HG03159 (cell line): Measurements from ENCODE around the gene PSORS1C1.

Source experiments
- ATAC-seq: cut with Tn5 transposase; IDR thresholded peaks from one replicate; pipeline ENCODE4 v1.9.1; 2021; ENCODE audit warnings: mild to moderate bottlenecking, moderate library complexity; ENCODE audit not compliant: unreplicated experiment

The PSORS1C1 gene

GRCh38 chr6:31125162-31125561, 10.6 kb downstream of the PSORS1C1 start:
- ATAC-seq = no peak

GRCh38 chr6:31125586-31126363, 11.2 kb downstream of the PSORS1C1 start:
- ATAC-seq = no peak

DNA sequence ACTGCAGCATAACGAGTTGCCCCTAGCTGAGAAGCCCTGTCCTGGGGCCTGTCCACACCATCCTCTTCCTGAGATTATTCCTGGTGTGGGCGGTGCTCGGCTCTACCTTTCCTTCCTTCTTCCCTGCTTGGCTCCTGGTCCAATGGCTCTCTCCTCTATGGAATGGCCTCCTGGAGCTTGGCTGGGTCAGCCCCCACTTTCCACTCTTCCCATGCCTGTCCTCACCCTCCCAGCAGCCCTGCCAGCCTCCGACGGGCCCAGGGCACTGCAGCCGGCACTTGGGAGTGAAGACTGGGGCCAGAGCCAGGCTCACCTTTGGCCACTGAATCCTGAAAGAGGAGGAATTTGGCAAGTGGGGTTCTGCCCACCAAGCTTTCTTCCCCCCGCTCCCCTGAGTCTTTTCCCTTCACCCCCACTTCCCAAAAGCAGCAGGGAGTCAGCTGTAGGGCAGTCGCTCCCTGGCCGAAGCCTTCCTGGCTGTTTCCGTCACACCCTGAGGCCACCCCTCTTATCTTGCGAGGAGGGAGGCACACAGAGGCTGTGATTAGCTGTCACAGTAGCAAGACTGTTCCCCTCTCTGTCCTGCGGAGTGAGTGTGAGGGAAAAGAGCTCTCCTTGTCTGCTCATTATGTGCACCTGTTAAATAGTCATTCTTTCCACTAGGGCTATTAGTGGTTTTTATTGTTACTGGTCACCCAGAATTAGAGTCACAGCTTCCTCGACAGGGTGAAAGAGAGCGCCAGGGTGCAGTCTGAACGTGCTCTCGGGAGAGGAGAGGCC, 12.0 kb downstream of the PSORS1C1 start:
- ATAC-seq = no peak

DNA sequence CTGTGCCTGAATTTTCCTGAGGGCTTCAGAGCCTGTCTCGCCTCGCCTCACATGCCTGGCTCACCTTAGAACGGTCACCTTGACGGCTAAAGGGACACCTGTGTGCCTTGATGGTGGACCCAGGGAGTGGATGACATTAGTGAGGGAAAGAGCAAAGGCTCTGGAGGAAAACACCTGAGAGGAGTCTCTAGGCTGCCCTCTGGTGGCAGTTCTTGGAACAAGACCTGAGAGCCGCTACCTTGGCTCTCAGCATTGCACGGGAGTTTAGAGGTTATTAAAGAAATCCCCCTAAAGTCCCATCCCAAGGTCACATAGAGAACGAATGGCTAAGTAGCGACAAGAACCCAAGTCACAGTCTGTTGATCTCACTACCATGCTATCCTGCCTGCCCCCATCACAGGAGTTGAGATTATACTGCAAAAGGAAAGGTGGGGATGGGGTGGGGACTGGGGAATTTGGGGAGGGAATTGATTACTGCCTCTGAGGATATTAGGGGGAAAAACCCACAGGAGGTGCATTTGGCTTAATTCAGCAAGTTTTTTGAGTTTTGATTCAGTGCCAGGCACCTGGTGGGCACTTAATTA, 13.6 kb downstream of the PSORS1C1 start:
- ATAC-seq = no peak

- no peak for ATAC-seq
These were observed 14.5 kb downstream of the PSORS1C1 start for GRCh38 chr6:31129130-31129529.

- ATAC-seq = no peak
These were observed 16.2 kb downstream of the PSORS1C1 start for GRCh38 chr6:31130751-31131150.

DNA sequence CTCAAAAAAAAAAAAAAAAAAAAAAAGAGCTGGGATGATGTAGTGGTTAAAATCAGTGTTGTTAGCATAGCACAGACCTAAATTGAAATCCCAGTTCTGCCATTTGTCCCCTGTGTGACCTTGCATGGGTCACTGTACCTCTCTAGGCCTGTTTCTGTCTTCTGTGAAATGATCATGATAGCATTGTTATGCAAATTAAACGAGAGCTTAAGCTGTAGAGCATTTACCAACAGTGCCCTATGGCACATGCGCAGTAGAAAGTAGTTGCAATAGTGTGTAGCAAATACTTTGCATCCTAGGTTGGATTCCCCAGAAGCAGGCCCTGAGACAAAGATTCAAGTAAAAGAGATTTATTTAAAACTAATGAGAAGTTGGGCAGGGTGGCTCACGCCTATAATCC, 17.0 kb downstream of the PSORS1C1 start:
- no peak for ATAC-seq

- no peak for ATAC-seq
These were observed 18.2 kb downstream of the PSORS1C1 start for GRCh38 chr6:31132806-31133205.

DNA sequence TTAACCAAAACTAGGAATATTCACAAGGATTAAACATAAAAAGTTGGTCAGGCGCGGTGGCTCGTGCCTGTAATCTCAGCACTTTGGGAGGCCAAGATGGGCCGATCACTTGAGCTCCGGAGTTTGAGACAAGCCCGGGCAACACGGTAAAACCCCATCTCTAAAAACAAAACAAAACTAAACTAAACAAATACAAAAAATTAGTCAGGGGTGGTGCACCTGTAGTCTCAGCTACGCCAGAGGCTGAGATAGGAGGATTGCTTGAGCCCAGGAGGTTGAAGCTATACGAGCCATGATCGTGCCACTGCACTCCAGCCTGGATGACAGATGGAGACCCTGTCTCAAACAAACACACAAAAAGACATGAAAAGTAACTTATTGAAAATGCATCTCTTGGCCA, 21.1 kb downstream of the PSORS1C1 start:
- ATAC-seq = no peak

DNA sequence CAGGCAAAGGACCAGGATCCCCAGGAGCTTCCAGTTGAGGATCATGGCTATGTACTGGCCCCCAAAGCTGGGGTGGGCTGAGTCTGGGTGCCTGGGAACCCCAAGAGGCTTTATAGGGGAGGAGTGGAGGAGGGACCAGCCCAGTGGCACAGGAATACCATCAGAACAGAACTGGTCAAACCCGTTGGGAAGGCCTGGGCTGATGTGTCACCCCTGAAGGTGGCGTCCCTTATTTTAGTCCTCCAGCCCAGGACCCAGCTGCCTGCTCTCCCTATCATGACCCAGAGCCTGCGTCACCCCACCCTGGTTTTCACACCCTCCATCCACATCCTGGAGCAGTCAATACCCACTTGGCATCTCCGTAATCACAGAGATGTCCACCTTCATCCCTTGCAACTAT, 24.4 kb downstream of the PSORS1C1 start, which contains the start of gene PSORS1C2:
PSORS1C2 (minus strand) TSS at position 85 of the 400 bp plus-strand sequence; CDS start at position 45, 40 bp downstream.
- ATAC-seq = no peak

DNA sequence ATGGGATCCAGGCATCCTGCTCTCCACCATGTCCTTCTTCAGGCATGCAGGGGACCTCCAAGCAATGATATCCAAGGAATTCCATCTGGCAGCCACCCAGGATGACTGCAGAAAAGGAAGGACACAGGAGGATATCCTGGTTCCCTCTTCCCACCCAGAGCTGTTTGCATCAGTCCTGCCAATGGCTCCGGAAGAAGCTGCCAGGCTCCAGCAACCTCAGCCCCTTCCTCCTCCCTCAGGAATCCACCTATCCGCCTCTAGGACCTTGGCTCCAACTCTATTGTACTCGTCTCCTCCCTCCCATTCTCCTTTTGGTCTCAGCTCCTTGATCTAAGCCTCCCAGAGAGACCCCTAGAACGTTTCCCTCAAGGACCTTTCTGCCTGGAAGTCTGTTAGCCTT, 25.0 kb downstream of the PSORS1C1 start:
- ATAC-seq = no peak

GRCh38 chr6:31140643-31141042, 26.0 kb downstream of the PSORS1C1 start:
- ATAC-seq = no peak

DNA sequence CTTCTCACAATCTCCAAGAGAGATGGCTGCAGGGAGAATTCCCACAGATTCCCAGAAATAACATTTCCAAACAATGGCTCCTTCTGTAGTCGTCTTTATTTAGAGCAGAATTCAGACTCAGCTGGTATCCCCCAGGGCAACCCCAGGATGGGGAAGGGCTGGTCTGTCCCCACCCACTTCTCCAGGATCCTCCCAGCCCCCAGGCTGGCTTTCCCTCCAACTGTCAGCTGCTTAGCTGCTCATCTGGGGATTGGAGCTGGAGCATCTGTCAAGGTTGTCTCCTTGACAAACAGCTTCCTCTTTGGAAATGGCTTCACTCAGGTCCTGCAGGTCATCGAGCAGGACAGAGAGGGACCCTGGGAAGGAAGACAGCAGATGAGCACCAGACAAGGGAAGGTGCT, 27.8 kb downstream of the PSORS1C1 start:
- ATAC-seq = no peak

DNA sequence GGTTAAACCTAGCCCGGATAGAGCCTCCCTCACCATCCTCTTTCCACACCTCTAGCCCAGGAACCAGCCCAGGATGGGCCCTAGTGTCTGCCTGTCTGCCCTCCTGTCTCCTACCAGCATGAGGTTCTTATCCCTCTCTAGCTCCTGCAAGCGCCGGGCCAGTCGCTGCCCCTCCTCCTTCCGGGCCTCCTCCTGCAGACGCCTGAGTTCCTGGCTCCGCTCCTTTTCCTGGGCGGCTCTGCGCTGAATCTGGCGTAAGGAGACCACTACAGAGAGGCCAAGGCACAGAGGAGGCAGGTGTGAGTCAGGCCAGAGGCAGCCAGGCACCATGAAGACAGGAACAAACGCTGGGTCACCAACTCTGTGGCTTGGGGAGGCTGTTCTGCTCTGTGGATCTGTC, 28.5 kb downstream of the PSORS1C1 start:
- ATAC-seq = no peak

GRCh38 chr6:31144296-31144969, 29.8 kb downstream of the PSORS1C1 start:
- ATAC-seq = no peak

DNA sequence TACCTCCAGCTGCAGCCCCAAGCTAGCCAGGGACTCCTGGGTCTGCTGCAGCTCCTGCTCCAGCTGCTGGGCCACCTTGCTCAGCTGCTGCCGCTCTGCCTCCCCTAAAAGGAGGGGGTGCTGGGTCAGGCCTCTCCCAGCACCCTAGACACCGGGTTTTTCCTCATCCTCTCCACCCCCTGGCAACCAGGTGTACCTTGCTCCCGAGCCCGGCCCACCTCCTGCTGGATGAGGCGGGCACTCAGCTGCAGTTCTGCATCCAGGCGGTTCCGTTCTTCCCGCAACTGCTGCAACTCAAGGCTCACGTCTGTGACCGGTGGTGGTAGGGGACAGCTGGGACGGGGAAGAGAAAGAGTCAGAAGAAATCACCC, 30.4 kb downstream of the PSORS1C1 start:
- no peak for ATAC-seq

DNA sequence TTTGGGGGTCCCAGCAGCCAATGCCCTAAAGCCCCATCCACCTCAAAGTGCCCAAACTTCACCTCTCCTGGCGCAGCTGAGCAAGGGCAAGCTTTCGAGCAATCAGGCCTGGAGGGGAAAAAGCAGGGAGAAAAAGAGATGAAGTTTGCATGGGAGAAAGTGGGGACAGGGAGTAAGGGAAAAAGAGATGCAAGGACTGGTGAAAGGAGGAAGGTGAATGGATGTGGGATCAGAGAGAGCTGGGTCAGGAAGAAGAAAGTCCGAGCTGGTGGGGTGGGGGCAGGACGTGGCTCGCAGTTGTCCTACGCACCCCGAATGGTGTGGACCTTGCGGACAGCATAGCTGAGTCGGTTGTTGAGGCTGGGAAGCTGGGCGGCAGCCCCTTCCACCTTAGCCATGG, 30.8 kb downstream of the PSORS1C1 start:
- no peak for ATAC-seq

DNA sequence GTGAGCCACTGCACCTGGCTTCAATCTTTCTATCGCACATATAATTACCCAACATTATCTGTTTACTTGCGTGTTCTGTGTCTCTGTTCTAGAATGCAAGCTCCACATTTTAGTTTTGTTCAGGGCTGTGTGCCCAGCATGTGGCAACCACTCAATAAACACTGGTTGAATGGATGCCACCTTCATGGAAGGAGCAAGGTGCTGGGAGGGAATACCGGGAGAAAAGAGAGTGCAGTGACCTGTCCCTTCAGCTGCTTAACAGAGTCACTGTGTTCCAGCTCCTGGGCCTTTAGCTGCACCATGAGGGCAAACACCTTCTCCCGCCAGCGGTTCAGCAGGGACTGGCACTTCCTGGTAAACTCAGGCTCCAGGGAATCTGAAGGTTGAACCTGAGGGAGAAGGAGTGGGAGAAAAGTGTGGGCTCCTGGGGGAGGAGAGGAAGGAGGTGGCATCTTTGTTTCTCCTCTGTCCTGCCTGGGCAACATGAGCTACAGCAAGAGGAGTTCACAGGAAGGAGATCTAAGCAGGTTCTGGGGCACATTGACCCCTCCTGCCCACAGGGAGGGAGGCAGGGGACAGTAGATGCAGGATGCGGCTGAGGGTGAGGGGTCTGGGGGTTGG, 35.3 kb downstream of the PSORS1C1 start:
- ATAC-seq = no peak

- no peak for ATAC-seq
These were observed 38.2 kb downstream of the PSORS1C1 start for GRCh38 chr6:31152781-31153180.

- no peak for ATAC-seq
These were observed 39.8 kb downstream of the PSORS1C1 start for GRCh38 chr6:31154436-31154835.

DNA sequence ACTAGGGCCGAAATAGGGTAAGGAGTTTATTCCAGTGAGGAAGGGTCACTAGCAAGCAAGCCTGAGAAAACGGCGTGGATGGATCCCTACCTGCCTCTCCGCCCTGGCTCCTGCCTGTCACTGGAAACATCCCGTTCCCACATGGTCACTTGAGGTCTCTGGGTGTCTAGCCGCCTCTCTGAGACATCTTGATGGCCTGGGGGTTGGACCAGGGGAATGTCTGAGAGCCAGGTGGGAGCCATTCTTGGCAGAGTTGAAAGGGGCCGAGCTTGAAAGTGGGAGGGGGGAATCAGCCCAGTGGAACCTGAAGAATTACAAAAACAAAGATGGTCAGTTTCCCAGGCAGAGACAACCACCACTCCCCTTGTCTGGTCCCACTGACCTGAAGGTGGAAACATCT, 42.0 kb downstream of the PSORS1C1 start:
- no peak for ATAC-seq
